ENCODE measurements around the gene FGD1. TPM values are rescaled to one million over a fixed set of nuclear protein-coding genes. Genes with fewer than 3 reads are reported as not detected.

FGD1 gene
- total and polyA plus RNA-seq, 2 of the 8 experiments (the other 6 are each of a cell fraction or from before 2014, with no cell fraction given), result 6.8 to 34.9 TPM

GRCh38 chrX:54509400-54509799 is 13.4 kb upstream of the FGD1 start:
- H3K36me3 ChIP-seq (ENCODE audit: control insufficient read depth in 2 of 4, insufficient read depth in 4 of 4, low read length in 3 of 4), result no peaks in the 10 kb centered on the region
- no peak overlapping the region for H4K5ac ChIP-seq (ENCODE audit: insufficient read length, low read depth, low read length)
- H2AFZ ChIP-seq (ENCODE audit: low read length), result no peak overlapping the region
- no peak overlapping the region for H3K27ac ChIP-seq (ENCODE audit: low read depth, low read length)
- no peak overlapping the region for H3K4ac ChIP-seq (replicated peaks; ENCODE audit: insufficient read length, low read depth, low read length)
- H2BK15ac ChIP-seq (ENCODE audit: low read length), result no peak overlapping the region
- WGBS, 2 experiments (ENCODE audit: extremely low coverage in 1 of 2, insufficient coverage in 1 of 2, insufficient read length in 1 of 2, insufficient replicate concordance in 2 of 2, low coverage in 1 of 2, low lambda C conversion rate in 2 of 2, missing lambda C conversion rate in 1 of 2), result 61% methylated on average over 3 of the region's 4 CpGs; no CpG with 5 or more reads in 1 of the 2 experiments
- 0 out of 7 replicates have a peak, but pooled peaks cover 0 to 5% (median 0%) of the 10 kb centered on the region in 4 experiments for H3K4me1 ChIP-seq (replicated peaks in 1 of 4; ENCODE audit: control insufficient read depth in 3 of 4, insufficient read depth in 4 of 4, low read length in 3 of 4)
- no peak for FAIRE-seq
- H3K79me1 ChIP-seq (ENCODE audit: low read depth, low read length), result no peaks in the 10 kb centered on the region
- no peak for DNase-seq (ENCODE audit: low read depth in 1 of 2, low spot score in 2 of 2)
- no peaks in the 10 kb centered on the region for H4K20me1 ChIP-seq (replicated peaks in 1 of 2; ENCODE audit: control insufficient read depth in 1 of 2, insufficient read depth in 2 of 2, low read length in 2 of 2)
- POLR2A ChIA-PET (ENCODE audit: partially characterized antibody), result interaction anchor here (0.8 to 1.1 kb wide), 2 partner anchors 26 to 62 kb away, joined by 3 read pairs; no protein-coding TSS in a partner anchor
- H3K56ac ChIP-seq (replicated peaks; ENCODE audit: insufficient read length, low read depth, low read length), result no peak overlapping the region
- no peak overlapping the region for H3K4me3 ChIP-seq (ENCODE audit: extremely low read depth in 1 of 4, insufficient read depth in 2 of 4, low read depth in 3 of 4, low read length in 4 of 4)
- no peak overlapping the region for H3K23ac ChIP-seq (ENCODE audit: insufficient read length)
- H3K4me2 ChIP-seq (ENCODE audit: insufficient read depth in 1 of 2, low read depth in 2 of 2, low read length in 2 of 2), result no peak overlapping the region
- H2AK5ac ChIP-seq (ENCODE audit: low read depth, low read length), result no peak overlapping the region
- no peak overlapping the region for H2BK120ac ChIP-seq (replicated peaks; ENCODE audit: low read depth, low read length)
- H2BK5ac ChIP-seq (ENCODE audit: low read depth, low read length), result no peak overlapping the region
- no peak overlapping the region for H2BK20ac ChIP-seq (ENCODE audit: low read length)
- H3K14ac ChIP-seq (ENCODE audit: insufficient read length), result no peak overlapping the region
- CTCF ChIA-PET (ENCODE audit: partially characterized antibody), result no interaction called here
- no peaks in the 10 kb centered on the region for H3K79me2 ChIP-seq (ENCODE audit: control insufficient read depth in 1 of 2, insufficient read depth in 2 of 2, low read length in 2 of 2)
- H4K91ac ChIP-seq (replicated peaks; ENCODE audit: insufficient read length, low read length), result no peak overlapping the region
- H3K27me3 ChIP-seq (replicated peaks in 1 of 4; ENCODE audit: control insufficient read depth in 3 of 4, extremely low read depth in 1 of 4, insufficient read depth in 3 of 4, low read length in 3 of 4), result no peaks in the 10 kb centered on the region
- 0 out of 4 replicates have a peak, but pooled peaks cover 0 to 4% of the 10 kb centered on the region in 2 experiments for H3K9me3 ChIP-seq (ENCODE audit: insufficient read depth in 2 of 2, low read depth in 1 of 2, low read length in 1 of 2)
- H2BK12ac ChIP-seq (ENCODE audit: low read depth, low read length), result no peak overlapping the region
- H3K23me2 ChIP-seq (ENCODE audit: low read depth, low read length), result no peaks in the 10 kb centered on the region
- no peak overlapping the region for H4K8ac ChIP-seq (ENCODE audit: extremely low read depth, insufficient read depth, low read length)
- H3K9ac ChIP-seq (replicated peaks in 1 of 4; ENCODE audit: extremely low read depth in 1 of 4, low read depth in 3 of 4, low read length in 3 of 4), result no peak overlapping the region
- no peak overlapping the region for H3K18ac ChIP-seq (ENCODE audit: extremely low read depth, low read length)
- TF ChIP-seq JUN (IDR thresholded peaks at IDR 0.05; ENCODE audit: low read depth, low read length), result no peak
- no peak for TF ChIP-seq CTCF (IDR thresholded peaks at IDR 0.05; ENCODE audit: control extremely low read depth in 1 of 3, insufficient read depth in 1 of 3, low read depth in 1 of 3, low read length in 3 of 3)
- TF ChIP-seq ASH2L (IDR thresholded peaks at IDR 0.05; ENCODE audit: low read length), result no peak
- TF ChIP-seq KDM1A (IDR thresholded peaks at IDR 0.05; ENCODE audit: borderline replicate concordance, low read length), result no peak
- TF ChIP-seq BRCA1 (IDR thresholded peaks at IDR 0.05; ENCODE audit: low read depth, low read length), result no peak
- no peak for TF ChIP-seq TAF1 (IDR thresholded peaks at IDR 0.05; ENCODE audit: low read depth, low read length)
- TF ChIP-seq HDAC6 (IDR thresholded peaks at IDR 0.05; ENCODE audit: low read depth, low read length), result no peak
- no peak for TF ChIP-seq CTBP2 (IDR thresholded peaks at IDR 0.05; ENCODE audit: borderline replicate concordance, insufficient read depth, insufficient read length, low read length)
- no peak for TF ChIP-seq HDAC2 (IDR thresholded peaks at IDR 0.05; ENCODE audit: borderline replicate concordance in 1 of 2, low read depth in 2 of 2, low read length in 2 of 2)
- TF ChIP-seq SP1 (IDR thresholded peaks at IDR 0.05; ENCODE audit: low read depth, low read length), result no peak
- TF ChIP-seq SIRT6 (IDR thresholded peaks at IDR 0.05; ENCODE audit: low read length), result no peak
- no peak for TF ChIP-seq ZNF274 (IDR thresholded peaks at IDR 0.05; ENCODE audit: borderline replicate concordance, extremely low read depth, low read length)
